Measurements from ENCODE around the gene SCGB1A1. TPM values are rescaled to one million over a fixed set of nuclear protein-coding genes. Genes with fewer than 3 reads are reported as not detected.

The SCGB1A1 gene
- total RNA-seq (2022) (not detected in 2 replicates), Bru-seq, nascent RNA (percentile 9 among the genes with signal in this experiment), BruChase-seq, experiment 1, labeled RNA remaining after a 6-hour chase (not detected), BruChase-seq, experiment 2, labeled RNA remaining after a 2-hour chase (percentile 13 among the genes with signal in this experiment)
- long read RNA-seq: 0 reads

- no peak for TF ChIP-seq CTCF (IDR thresholded peaks at IDR 0.05; ENCODE audit: unreplicated experiment)
- Mint-ChIP-seq H3K27ac (ENCODE audit: unreplicated experiment) (no peak within 1 kb of the TSS), H3K4me3 (ENCODE audit: low read depth, unreplicated experiment) (no peak within 1 kb of the TSS), H3K27me3 (ENCODE audit: unreplicated experiment) (peaks cover 16% of the 10 kb centered on the region), H3K9me3 (ENCODE audit: low read depth, unreplicated experiment) (no peaks in the 10 kb centered on the region), H3K4me1 (ENCODE audit: low read depth, unreplicated experiment) (no peaks in the 10 kb centered on the region), H3K36me3 (ENCODE audit: insufficient read depth, unreplicated experiment) (no peaks in the 10 kb centered on the region)
- no peak for DNase-seq
- CTCF ChIA-PET: interaction anchor here (1.0 kb wide), 1 partner anchor 17 kb away, joined by 3 read pairs; no protein-coding TSS in a partner anchor
- no TSS peak for BruUV-seq (replicated peaks)
- intact Hi-C loops (cut with micrococcal nuclease; ENCODE audit: unreplicated experiment): no loop called here
Measured at GRCh38 chr11:62418733-62419132, at the start of gene SCGB1A1. Gene SCGB1A1, plus strand, starts transcription at chr11:62419033. Its CDS starts 63 bp downstream, at chr11:62419096.

GRCh38 chr11:62370743-62371440, 47.9 kb upstream of the SCGB1A1 start:
- no peaks in the 10 kb centered on the region for H3K27me3 Mint-ChIP-seq (ENCODE audit: unreplicated experiment)

GRCh38 chr11:62372871-62373270, 46.0 kb upstream of the SCGB1A1 start:
- TF ChIP-seq CTCF (IDR thresholded peaks at IDR 0.05; ENCODE audit: unreplicated experiment): no peak
- Mint-ChIP-seq H3K27ac (ENCODE audit: unreplicated experiment) (no peak overlapping the region), H3K4me1 (ENCODE audit: low read depth, unreplicated experiment) (no peaks in the 10 kb centered on the region), H3K36me3 (ENCODE audit: insufficient read depth, unreplicated experiment) (no peaks in the 10 kb centered on the region), H3K9me3 (ENCODE audit: low read depth, unreplicated experiment) (no peaks in the 10 kb centered on the region), H3K4me3 (ENCODE audit: low read depth, unreplicated experiment) (no peak overlapping the region), H3K27me3 (ENCODE audit: unreplicated experiment) (no peaks in the 10 kb centered on the region)
- no peak for DNase-seq
- CTCF ChIA-PET: no interaction called here
- BruUV-seq (replicated peaks): no TSS peak
- intact Hi-C loops (cut with micrococcal nuclease; ENCODE audit: unreplicated experiment): no loop called here

More at GRCh38 chr11:62370743-62371440, 47.9 kb upstream of the SCGB1A1 start:
- Mint-ChIP-seq H3K4me3 (ENCODE audit: low read depth, unreplicated experiment) (no peak overlapping the region), H3K27ac (ENCODE audit: unreplicated experiment) (no peak overlapping the region), H3K36me3 (ENCODE audit: insufficient read depth, unreplicated experiment) (no peaks in the 10 kb centered on the region), H3K4me1 (ENCODE audit: low read depth, unreplicated experiment) (no peaks in the 10 kb centered on the region), H3K9me3 (ENCODE audit: low read depth, unreplicated experiment) (no peaks in the 10 kb centered on the region)
- CTCF ChIA-PET: no interaction called here
- intact Hi-C loops (cut with micrococcal nuclease; ENCODE audit: unreplicated experiment): no loop called here
- no peak for DNase-seq
- TF ChIP-seq CTCF (IDR thresholded peaks at IDR 0.05; ENCODE audit: unreplicated experiment): no peak
- BruUV-seq (replicated peaks): no TSS peak

GRCh38 chr11:62373464-62374119, 45.2 kb upstream of the SCGB1A1 start:
- no peaks in the 10 kb centered on the region for H3K4me1 Mint-ChIP-seq (ENCODE audit: low read depth, unreplicated experiment)
- H3K4me3 Mint-ChIP-seq (ENCODE audit: low read depth, unreplicated experiment): no peak overlapping the region
- BruUV-seq (replicated peaks): no TSS peak
- H3K9me3 Mint-ChIP-seq (ENCODE audit: low read depth, unreplicated experiment): no peaks in the 10 kb centered on the region
- TF ChIP-seq CTCF (IDR thresholded peaks at IDR 0.05; ENCODE audit: unreplicated experiment): no peak
- CTCF ChIA-PET: no interaction called here
- no peak for DNase-seq
- no peak overlapping the region for H3K27ac Mint-ChIP-seq (ENCODE audit: unreplicated experiment)
- H3K36me3 Mint-ChIP-seq (ENCODE audit: insufficient read depth, unreplicated experiment): no peaks in the 10 kb centered on the region
- intact Hi-C loops (cut with micrococcal nuclease; ENCODE audit: unreplicated experiment): no loop called here
- no peaks in the 10 kb centered on the region for H3K27me3 Mint-ChIP-seq (ENCODE audit: unreplicated experiment)

Measured in Calu3 (cell line).